AG09309 (cell line): ENCODE data around the gene ATP5ME.

Source experiments
- DNase-seq: peaks from one replicate; pipeline ENCODE4 v3.0.0-alpha.2; 2010; ENCODE audit warnings: low read depth
- H3K4me3 ChIP-seq: 2 replicates; pipeline ENCODE4 v1.5.1; 2011; ENCODE audit warnings: mild to moderate bottlenecking, low read depth, low read length, moderate library complexity; ENCODE audit not compliant: control insufficient read depth
- TF ChIP-seq, protein P1 (sequence below): IDR thresholded peaks from 2 replicates; pipeline ENCODE4 v1.5.1; 2011; ENCODE audit warnings: mild to moderate bottlenecking, low read depth, low read length, inconsistent platforms; ENCODE audit not compliant: insufficient read depth, control insufficient read depth; ENCODE audit errors: missing control alignments

Gene ATP5ME

DNA sequence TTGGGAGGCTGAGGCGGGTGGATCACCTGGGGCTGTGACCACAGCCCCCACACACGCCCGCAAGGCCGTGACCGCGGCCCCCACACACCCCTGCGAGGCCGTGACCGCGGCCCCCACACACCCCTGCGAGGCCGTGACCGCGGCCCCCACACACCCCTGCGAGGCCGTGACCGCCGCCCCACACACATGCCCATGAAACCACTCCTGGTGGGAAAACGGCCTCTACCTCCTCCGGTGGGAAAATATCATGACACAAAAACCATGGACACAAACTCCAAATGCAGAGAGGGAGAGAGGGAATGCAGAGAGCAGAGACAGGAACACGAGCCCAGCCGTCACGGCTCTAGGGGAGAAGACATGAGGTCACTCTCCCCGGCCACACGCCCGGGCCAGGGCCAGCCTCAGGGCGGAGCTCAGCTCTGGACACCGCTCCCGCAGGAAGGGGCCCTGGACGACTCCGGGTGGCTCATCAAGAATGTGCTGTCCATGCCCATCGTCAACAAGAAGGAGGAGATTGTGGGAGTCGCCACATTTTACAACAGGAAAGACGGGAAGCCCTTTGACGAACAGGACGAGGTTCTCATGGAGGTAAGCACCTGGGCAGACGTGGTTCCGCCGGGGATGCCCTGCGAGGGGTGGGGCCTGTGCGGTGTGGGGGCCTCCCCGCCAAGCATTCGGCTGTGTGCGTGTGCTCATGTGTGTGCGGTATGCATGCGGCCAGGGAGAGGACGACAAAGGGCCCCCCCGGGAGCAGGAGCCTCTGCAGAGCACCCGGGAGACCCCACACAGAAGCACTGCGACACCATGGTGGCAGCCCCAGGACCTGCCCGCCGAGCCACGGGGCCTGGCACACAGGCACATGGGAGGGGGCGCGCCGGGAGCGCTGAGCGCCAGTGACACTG lies 17.4 kb downstream of the ATP5ME start:
- TF ChIP-seq, protein P1, sequence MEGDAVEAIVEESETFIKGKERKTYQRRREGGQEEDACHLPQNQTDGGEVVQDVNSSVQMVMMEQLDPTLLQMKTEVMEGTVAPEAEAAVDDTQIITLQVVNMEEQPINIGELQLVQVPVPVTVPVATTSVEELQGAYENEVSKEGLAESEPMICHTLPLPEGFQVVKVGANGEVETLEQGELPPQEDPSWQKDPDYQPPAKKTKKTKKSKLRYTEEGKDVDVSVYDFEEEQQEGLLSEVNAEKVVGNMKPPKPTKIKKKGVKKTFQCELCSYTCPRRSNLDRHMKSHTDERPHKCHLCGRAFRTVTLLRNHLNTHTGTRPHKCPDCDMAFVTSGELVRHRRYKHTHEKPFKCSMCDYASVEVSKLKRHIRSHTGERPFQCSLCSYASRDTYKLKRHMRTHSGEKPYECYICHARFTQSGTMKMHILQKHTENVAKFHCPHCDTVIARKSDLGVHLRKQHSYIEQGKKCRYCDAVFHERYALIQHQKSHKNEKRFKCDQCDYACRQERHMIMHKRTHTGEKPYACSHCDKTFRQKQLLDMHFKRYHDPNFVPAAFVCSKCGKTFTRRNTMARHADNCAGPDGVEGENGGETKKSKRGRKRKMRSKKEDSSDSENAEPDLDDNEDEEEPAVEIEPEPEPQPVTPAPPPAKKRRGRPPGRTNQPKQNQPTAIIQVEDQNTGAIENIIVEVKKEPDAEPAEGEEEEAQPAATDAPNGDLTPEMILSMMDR, result no peak

DNA sequence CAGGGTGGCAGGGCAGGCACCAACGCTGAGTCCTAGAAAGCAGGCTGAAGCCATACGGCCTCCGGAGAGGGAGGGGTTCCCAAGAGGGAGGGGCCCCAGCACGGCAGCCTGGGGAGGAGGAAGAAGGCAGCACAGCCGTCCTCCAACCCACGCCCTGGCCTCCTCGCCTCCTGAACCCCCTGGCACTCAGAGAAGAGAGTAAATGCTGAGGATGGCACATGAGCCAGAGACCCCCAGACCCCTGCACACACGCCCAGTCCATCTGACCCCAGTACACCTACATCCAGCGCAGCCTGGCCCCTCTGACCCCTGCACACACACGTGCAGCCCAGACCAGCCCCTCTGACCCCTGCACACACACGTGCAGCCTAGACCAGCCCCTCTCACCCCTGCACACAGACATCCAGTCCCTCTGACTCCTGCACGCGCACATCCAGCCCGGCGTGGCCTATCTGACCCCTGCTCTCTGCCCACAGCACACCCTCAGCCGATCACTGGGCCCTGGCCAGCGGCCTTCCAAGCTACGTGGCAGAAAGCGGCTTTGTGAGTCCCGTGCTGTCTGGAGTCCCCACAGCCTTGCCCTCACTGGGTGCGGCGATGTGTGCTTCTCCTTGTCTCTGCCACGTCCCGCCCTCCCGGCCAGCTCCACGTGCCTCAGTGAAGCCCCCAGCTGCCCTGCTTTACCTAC lies 18.5 kb downstream of the ATP5ME start:
- DNase-seq, result no peak
- TF ChIP-seq, protein P1, result no peak
- H3K4me3 ChIP-seq, result no peak overlapping the region

More for the DNA sequence above, 17.4 kb downstream of the ATP5ME start:
- no peak for DNase-seq
- no peak overlapping the region for H3K4me3 ChIP-seq

DNA sequence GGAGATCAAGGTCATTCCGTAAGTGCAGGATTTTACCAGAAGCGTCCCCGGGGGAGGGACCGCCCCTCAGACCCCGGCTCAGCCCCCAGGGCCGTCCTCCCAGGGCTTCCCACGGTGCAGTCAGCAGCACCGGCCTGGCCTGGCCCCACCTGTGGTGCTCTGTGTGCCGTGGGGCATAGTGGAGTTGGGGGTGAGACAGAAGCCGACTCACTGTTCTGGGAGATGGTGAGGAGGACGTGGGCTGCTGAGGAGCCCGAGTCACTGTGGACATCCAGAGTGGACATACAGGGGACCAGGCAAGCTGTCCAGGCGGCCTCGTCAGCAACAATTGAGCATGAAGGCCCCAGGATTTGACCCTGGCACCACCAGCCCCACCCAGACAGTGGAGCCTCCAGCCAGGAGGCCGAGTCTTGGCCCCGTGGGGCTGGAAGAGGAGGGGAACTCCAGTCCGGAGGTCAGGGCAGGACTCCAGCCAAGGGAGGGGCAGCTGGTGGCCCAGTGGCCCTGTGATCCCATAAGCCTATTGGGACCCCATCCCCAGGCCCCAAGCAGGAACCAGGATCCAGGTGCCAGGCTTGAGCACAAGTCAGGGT lies 19.1 kb downstream of the ATP5ME start:
- TF ChIP-seq, protein P1, result no peak
- DNase-seq, result no peak
- no peak overlapping the region for H3K4me3 ChIP-seq

DNA sequence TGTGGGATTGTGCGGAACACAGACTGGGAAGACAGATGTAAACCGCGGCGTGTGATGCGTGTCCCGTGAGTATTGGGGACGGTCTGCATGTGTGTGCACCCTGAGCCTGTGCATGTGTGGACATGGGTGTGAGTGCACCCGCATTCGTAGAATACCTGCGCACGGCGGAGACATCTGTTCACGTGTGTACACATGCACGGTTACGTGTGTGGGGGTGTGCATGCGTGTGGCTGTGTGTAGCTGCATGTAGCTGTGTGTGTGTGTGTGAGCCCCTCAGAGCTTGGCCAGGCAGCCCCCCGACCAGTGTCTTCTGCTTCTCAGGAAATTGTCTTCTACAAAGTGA lies 19.6 kb downstream of the ATP5ME start:
- no peak for DNase-seq

DNA sequence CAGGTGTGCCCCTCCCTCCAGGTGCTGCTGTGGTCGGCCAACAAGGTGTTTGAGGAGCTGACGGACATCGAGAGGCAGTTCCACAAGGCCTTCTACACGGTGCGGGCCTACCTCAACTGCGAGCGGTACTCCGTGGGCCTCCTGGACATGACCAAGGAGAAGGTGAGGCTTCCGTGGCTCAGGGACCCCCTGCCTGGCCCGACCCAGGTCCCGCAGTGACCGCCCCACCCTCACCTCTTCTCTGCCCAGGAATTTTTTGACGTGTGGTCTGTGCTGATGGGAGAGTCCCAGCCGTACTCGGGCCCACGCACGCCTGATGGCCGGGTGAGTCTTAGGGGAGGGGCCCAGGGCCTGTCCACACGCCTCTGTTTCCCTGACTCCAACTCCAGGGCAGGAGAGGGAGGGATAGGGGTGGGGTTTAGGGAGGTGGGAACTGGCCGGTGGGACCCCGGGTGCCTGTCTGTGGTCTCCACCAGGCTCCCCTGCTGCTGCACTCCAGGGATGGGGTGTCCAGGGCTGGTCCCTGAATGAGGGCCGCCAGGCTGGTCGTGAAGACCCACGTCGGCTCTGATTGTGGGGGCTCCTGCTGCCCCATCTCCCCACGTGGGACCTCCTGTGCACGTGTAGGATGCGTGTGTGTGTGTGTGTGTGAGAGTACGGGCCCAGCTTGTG lies 20.1 kb downstream of the ATP5ME start:
- no peak overlapping the region for H3K4me3 ChIP-seq
- TF ChIP-seq, protein P1, result no peak
- no peak for DNase-seq

More for the DNA sequence above, 19.6 kb downstream of the ATP5ME start:
- TF ChIP-seq, protein P1, result no peak
- no peak overlapping the region for H3K4me3 ChIP-seq

DNA sequence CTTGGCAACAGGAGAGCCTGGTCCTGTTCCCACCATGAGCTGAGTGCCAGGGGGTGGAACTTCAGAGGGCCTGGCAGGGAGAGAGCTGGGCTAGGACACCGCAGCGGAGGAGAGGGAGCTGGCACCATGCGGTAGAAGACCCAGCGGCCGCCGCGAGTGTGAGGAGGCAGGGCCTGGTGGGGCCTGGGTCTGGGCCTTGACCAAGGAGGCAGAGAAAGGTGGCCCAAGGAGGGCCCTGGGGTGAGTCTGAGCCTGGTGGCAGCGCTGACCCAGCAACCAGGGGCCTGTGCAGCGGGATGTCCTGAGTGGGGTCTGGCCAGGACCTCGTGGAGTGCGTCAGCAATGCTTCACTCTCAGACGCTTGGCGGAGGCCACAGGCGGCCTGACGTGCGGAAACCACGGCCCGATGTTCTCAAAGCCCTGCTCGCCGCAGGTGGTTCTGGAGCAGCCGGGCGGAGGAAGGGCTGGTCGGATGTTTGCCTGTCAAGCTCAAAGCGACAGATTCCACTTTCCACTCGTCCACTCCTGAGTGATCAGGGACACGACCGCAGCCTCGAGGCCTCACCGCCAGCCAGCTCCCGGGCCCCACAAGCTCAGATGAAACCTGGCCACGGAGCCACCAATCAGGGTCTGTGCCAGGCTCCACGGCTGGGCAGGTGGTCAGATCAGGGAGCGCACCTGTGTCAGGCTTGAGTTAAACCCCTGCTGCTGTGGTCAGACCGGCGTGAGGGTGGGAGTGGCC lies 20.8 kb downstream of the ATP5ME start:
- no peak overlapping the region for H3K4me3 ChIP-seq
- DNase-seq, result no peak
- TF ChIP-seq, protein P1, result no peak
